IMR-90 (cell line): Measurements from ENCODE around the gene ZFYVE21. TPM values are rescaled to one million over a fixed set of nuclear protein-coding genes. Genes with fewer than 3 reads are reported as not detected.

ENCODE experiments used
- ATAC-seq: fragments of 200-7000 bp; cut with Tn5 transposase; 2 replicates; pipeline ENCODE4 v1.9.1; 2020; ENCODE audit warnings: low read depth, mild to moderate bottlenecking, moderate library complexity
- BruUV-seq: library from RNA; stranded (reverse); fragments of 400-500 nt; replicated peaks from 2 replicates; lab custom pipeline; 2021; lab: Mats Ljungman, UMichigan
- CTCF ChIA-PET: fragments of 300-600 bp; formaldehyde crosslinking; extraction: SDS; loops from one replicate; lab custom pipeline; 2021; ENCODE audit warnings: antibody characterized with exemption; lab: Yijun Ruan, JAX
- POLR2A ChIA-PET: fragments of 300-600 bp; sonication (Branson Sonifier 250); formaldehyde crosslinking; loops from one replicate; lab custom pipeline; 2022; ENCODE audit warnings: antibody characterized with exemption; ENCODE audit not compliant: unreplicated experiment; lab: Charles Lee
- DNase-seq: peaks from one replicate; pipeline ENCODE4 v3.0.0; 2013
- H2AFZ ChIP-seq: replicated peaks from 2 replicates; pipeline ENCODE3; 2013; ENCODE audit warnings: low read length, mild to moderate bottlenecking; ENCODE audit not compliant: poor library complexity
- H2AK5ac ChIP-seq: 2 replicates; pipeline ENCODE4 v1.6.1; 2013; ENCODE audit warnings: low read depth, low read length, inconsistent platforms
- H2AK9ac ChIP-seq: replicated peaks from 2 replicates; pipeline ENCODE3; 2013; ENCODE audit warnings: mild to moderate bottlenecking, low read depth, low read length, moderate library complexity; ENCODE audit not compliant: poor library complexity
- H2BK120ac ChIP-seq: 2 replicates; pipeline ENCODE4 v1.6.1; 2013; ENCODE audit warnings: low read depth, low read length, inconsistent platforms
- H2BK15ac ChIP-seq: 3 replicates; pipeline ENCODE4 v1.6.1; 2013; ENCODE audit warnings: low read depth, low read length, inconsistent platforms
- H2BK20ac ChIP-seq: 2 replicates; pipeline ENCODE4 v1.6.1; 2013; ENCODE audit warnings: low read depth, mild to moderate bottlenecking, inconsistent platforms, low read length, moderate library complexity
- H2BK5ac ChIP-seq: 2 replicates; pipeline ENCODE4 v1.6.1; 2013; ENCODE audit warnings: mild to moderate bottlenecking, low read depth, low read length, inconsistent platforms; ENCODE audit not compliant: poor library complexity, severe bottlenecking
- H3K14ac ChIP-seq: replicated peaks from 2 replicates; pipeline ENCODE4 v1.6.1; 2013; ENCODE audit warnings: low read depth, low read length, inconsistent platforms
- H3K18ac ChIP-seq: 2 replicates; pipeline ENCODE4 v1.6.1; 2013; ENCODE audit warnings: low read depth, low read length, control low read depth
- H3K23ac ChIP-seq: 2 replicates; pipeline ENCODE4 v1.6.1; 2013; ENCODE audit warnings: low read depth, low read length, inconsistent platforms
- H3K27ac ChIP-seq: 2 replicates; pipeline ENCODE4 v1.5.1; 2013; ENCODE audit warnings: mild to moderate bottlenecking, control low read depth, low read length; ENCODE audit not compliant: insufficient read depth
- H3K27me3 ChIP-seq: 2 replicates; pipeline ENCODE4 v1.6.1; 2013; ENCODE audit warnings: low read length; ENCODE audit not compliant: control insufficient read depth, insufficient read depth
- H3K36me3 ChIP-seq: 2 replicates; pipeline ENCODE4 v1.6.1; 2013; ENCODE audit warnings: low read length, mixed read lengths; ENCODE audit not compliant: control insufficient read depth, insufficient read depth
- H3K4ac ChIP-seq: 2 replicates; pipeline ENCODE4 v1.6.1; 2013; ENCODE audit warnings: low read depth, low read length, inconsistent platforms
- H3K4me1 ChIP-seq: 2 replicates; pipeline ENCODE4 v1.6.1; 2013; ENCODE audit warnings: low read length, mixed read lengths; ENCODE audit not compliant: control insufficient read depth, insufficient read depth
- H3K4me2 ChIP-seq: 2 replicates; pipeline ENCODE4 v1.6.1; 2013; ENCODE audit warnings: low read depth, mild to moderate bottlenecking, control low read depth, low read length, moderate library complexity
- H3K4me3 ChIP-seq: 2 replicates; pipeline ENCODE4 v1.5.1; 2013; ENCODE audit warnings: low read depth, mild to moderate bottlenecking, control low read depth, low read length, moderate library complexity; ENCODE audit not compliant: insufficient read depth
- H3K56ac ChIP-seq: 2 replicates; pipeline ENCODE4 v1.6.1; 2013; ENCODE audit warnings: low read length, inconsistent platforms; ENCODE audit not compliant: insufficient read depth; ENCODE audit errors: extremely low read depth
- H3K79me1 ChIP-seq, 2 experiments: 2 replicates each; pipeline ENCODE4 v1.6.1; 2013; ENCODE audit warnings: low read length in 2 of 2, inconsistent platforms in 1 of 2, low read depth in 1 of 2
- H3K9ac ChIP-seq: 2 replicates; pipeline ENCODE4 v1.6.1; 2013; ENCODE audit warnings: low read depth, low read length, control low read depth
- H3K9me1 ChIP-seq: 2 replicates; pipeline ENCODE4 v1.6.1; 2013; ENCODE audit warnings: low read length, inconsistent platforms; ENCODE audit not compliant: insufficient read depth
- H3K9me3 ChIP-seq: 2 replicates; pipeline ENCODE4 v1.6.1; 2013; ENCODE audit warnings: low read length; ENCODE audit not compliant: control insufficient read depth, insufficient read depth
- H4K20me1 ChIP-seq: 2 replicates; pipeline ENCODE4 v1.6.1; 2013; ENCODE audit warnings: low read length, inconsistent platforms; ENCODE audit not compliant: insufficient read depth
- H4K5ac ChIP-seq: 2 replicates; pipeline ENCODE4 v1.6.1; 2013; ENCODE audit warnings: mild to moderate bottlenecking, low read depth, low read length, control low read depth
- H4K8ac ChIP-seq, 2 experiments: 2 replicates each; pipeline ENCODE4 v1.6.1; 2013; ENCODE audit warnings: low read depth in 2 of 2, low read length in 2 of 2, control low read depth in 1 of 2, inconsistent platforms in 1 of 2
- H4K91ac ChIP-seq: 2 replicates; pipeline ENCODE4 v1.6.1; 2013; ENCODE audit warnings: low read depth, low read length, inconsistent platforms; ENCODE audit not compliant: insufficient read depth
- CHD1 ChIP-seq: IDR thresholded peaks from 2 replicates; pipeline ENCODE4 v1.6.1; 2012; ENCODE audit warnings: low read depth, low read length, improper control_type of control experiment
- WGBS, 2 experiments: methylation state at CpG; one replicate each; pipeline versions ENCODE4 v1.1.5 to v1.1.7; 2013; ENCODE audit warnings: missing lambda C conversion rate in 2 of 2; ENCODE audit not compliant: insufficient read length in 1 of 2; ENCODE audit errors: extremely low coverage in 2 of 2; 5-methylcytosine and 5-hydroxymethylcytosine counted together
- dilution Hi-C: fragments of 300-500 bp; cut with HindIII; formaldehyde crosslinking; loops from one replicate; pipeline ENCODE4 v1.14.3; 2018; ENCODE audit warnings: low sequenced_read_pairs; ENCODE audit not compliant: unreplicated experiment
- in situ Hi-C: fragments of 300-500 bp; cut with MboI; formaldehyde crosslinking; loops from 3 replicates; pipeline ENCODE4 v1.14.3; 2019; ENCODE audit warnings: low sequenced_read_pairs, inconsistent platforms, mixed read lengths
- intact Hi-C: fragments of 100-400 bp; cut with micrococcal nuclease; formaldehyde crosslinking; loops from 2 replicates; pipeline ENCODE4 v1.10.0; 2022
- polyA plus RNA-seq, 3 experiments: library from polyadenylated mRNA; depleted of rRNA; stranded (reverse); fragments of >200 nt; gene quantifications; 2 replicates each; pipeline ENCODE4 v1.2.3, GENCODE V29; 2012; ENCODE audit warnings: low replicate concordance in 1 of 3
- total RNA-seq: library from RNA; depleted of rRNA; stranded (reverse); fragments of >200 nt; gene quantifications from 2 replicates; pipeline ENCODE4 v1.2.3, GENCODE V29; 2012

The ZFYVE21 gene
- total and polyA plus RNA-seq, 2 of the 4 experiments (the other 2 are of a cell fraction): 41.2 to 89.2 TPM

GRCh38 chr14:103699261-103699661, 16.3 kb upstream of the ZFYVE21 start:
- Histone ChIP-seq H3K27me3 (no peaks in the 10 kb centered on the region), H3K23ac (no peak overlapping the region), H3K79me1 (peaks cover 31 to 84% of the 10 kb centered on the region in 2 experiments), H4K91ac (no peak overlapping the region), H3K18ac (no peak overlapping the region), H3K4ac (no peak overlapping the region), H3K4me2 (no peak overlapping the region), H4K5ac (no peak overlapping the region), H2AFZ (no peak overlapping the region), H3K36me3 (peaks cover 58% of the 10 kb centered on the region), H4K20me1 (peaks cover 61% of the 10 kb centered on the region), H2BK5ac (no peak overlapping the region), H3K14ac (no peak overlapping the region), H2BK15ac (no peak overlapping the region), H2AK5ac (no peak overlapping the region), H2AK9ac (no peak overlapping the region), H3K9me3 (no peaks in the 10 kb centered on the region), H3K4me1 (peaks cover 15% of the 10 kb centered on the region), H3K56ac (no peak overlapping the region), H3K27ac (no peak overlapping the region), H3K4me3 (no peak overlapping the region), H4K8ac (no peak overlapping the region), H2BK20ac (no peak overlapping the region), H3K9ac (no peak overlapping the region), H3K9me1 (peaks cover 3% of the 10 kb centered on the region; the same call in 1 of the 2 replicates), H2BK120ac (no peak overlapping the region)
- ATAC-seq (no peak), DNase-seq (no peak)
- 91% methylated on average over 15 of the region's 17 CpGs; no CpG with 5 or more reads in 1 of the 2 experiments for WGBS, 2 experiments
- no peak for TF ChIP-seq CHD1
- no TSS peak for BruUV-seq
- dilution Hi-C loops (no loop called here), in situ Hi-C loops (no loop called here), intact Hi-C loops (no loop called here)
- ChIA-PET POLR2A (no interaction called here), CTCF (no interaction called here)
